ENCODE measurements around the gene DCD. TPM values are rescaled to one million over a fixed set of nuclear protein-coding genes. Genes with fewer than 3 reads are reported as not detected.

Gene DCD
- total and polyA plus RNA-seq, 10 of the 15 experiments (the other 5 are each of a cell fraction or from before 2014, with no cell fraction given): not detected

DNA sequence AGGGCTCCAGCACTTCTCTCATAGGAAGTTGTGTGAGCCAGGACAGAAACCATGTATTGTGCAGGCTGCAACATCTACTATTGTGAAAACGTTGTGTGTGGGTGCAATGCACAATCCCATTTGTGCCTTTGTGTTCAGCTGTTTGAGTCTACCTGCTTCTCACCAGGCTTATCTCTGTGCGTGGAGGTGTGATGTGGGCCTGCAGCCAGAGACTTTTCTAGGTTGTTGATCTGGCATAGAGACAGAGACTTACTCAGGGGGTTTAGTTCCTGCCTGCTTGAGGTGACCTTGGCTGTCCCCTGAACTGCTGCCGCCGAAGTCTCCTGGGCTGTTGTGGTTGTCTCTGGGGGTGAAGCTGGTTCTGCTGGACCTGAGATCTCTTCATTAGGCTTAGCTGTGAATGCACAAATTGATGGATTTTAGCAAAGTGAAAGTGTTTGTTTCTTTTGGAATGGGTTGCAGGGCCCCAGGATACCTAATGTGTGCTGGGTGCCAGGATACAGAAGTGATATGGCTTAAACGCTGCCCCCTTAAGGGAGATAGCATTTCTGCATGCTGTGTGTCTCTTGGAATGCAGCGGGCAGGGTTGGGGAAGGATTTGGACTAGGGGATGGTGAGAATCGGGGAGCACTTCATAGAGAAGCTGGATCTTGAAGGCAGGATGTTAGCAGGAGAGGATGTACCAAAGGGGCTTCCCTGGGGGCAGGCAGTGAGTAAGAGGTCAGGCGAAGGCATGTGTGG lies 16.0 kb downstream of the DCD start:
- Histone ChIP-seq H2AFZ (ENCODE audit: control insufficient read depth, low read depth, low read length) (no peak overlapping the region), H3K9me3 (replicated peaks; ENCODE audit: control insufficient read depth, insufficient read depth, low read length) (no peaks in the 10 kb centered on the region; the same call in 2 of the 3 replicates), H3K4me1 (ENCODE audit: control insufficient read depth, insufficient read depth, low read length) (no peaks in the 10 kb centered on the region), H4K20me1 (ENCODE audit: control insufficient read depth, insufficient read depth) (no peaks in the 10 kb centered on the region), H3K36me3 (ENCODE audit: control insufficient read depth in 2 of 2, insufficient read depth in 2 of 2, low read length in 1 of 2) (no peaks in the 10 kb centered on the region), H3K4me2 (ENCODE audit: control insufficient read depth, insufficient read depth) (no peak overlapping the region), H3K27ac (ENCODE audit: control insufficient read depth, insufficient read depth) (no peak overlapping the region), H3K4me3 (no peak overlapping the region), H3K9ac (ENCODE audit: control insufficient read depth, insufficient read depth, low read length) (no peak overlapping the region), H3K27me3 (replicated peaks in 1 of 2; ENCODE audit: control insufficient read depth in 2 of 2, insufficient read depth in 2 of 2, low read length in 1 of 2) (no peaks in the 10 kb centered on the region; a peak in 1 of 4 replicates), H3K79me2 (ENCODE audit: control insufficient read depth, insufficient read depth, low read length) (no peaks in the 10 kb centered on the region)
- BruUV-seq (replicated peaks): no TSS peak
- intact Hi-C loops (cut with micrococcal nuclease; ENCODE audit: unreplicated experiment) (no loop called here), in situ Hi-C loops (cut with MboI) (no loop called here)
- 33% methylated on average over 8 of the region's 8 CpGs for WGBS (ENCODE audit: insufficient coverage, insufficient replicate concordance, low lambda C conversion rate, missing lambda C conversion rate)
- no peak for FAIRE-seq
- ChIA-PET POLR2A (no interaction called here), RAD21 (ENCODE audit: unreplicated experiment) (no interaction called here), CTCF (no interaction called here), SMC1A (ENCODE audit: uncharacterized antibody, unreplicated experiment) (interaction anchor here (0.5 to 0.6 kb wide), 2 partner anchors 9 to 168 kb away, joined by 3 read pairs; no protein-coding TSS in a partner anchor)
- ATAC-seq: no peak
- DNase-seq (ENCODE audit: low read depth, low spot score): no peak
- no peak for TF ChIP-seq PAX5 (IDR thresholded peaks at IDR 0.05; ENCODE audit: borderline replicate concordance, low read depth, low read length)
- no peak for TF ChIP-seq SMAD1 (IDR thresholded peaks at IDR 0.05; ENCODE audit: low read depth, partially characterized antibody)
- TF ChIP-seq EED (IDR thresholded peaks at IDR 0.05; ENCODE audit: low read depth): no peak
- TF ChIP-seq SMARCA5 (IDR thresholded peaks at IDR 0.05): no peak
- TF ChIP-seq POLR2A (IDR thresholded peaks at IDR 0.05; ENCODE audit: low read depth, low read length): no peak
- TF ChIP-seq EZH2 (IDR thresholded peaks at IDR 0.05; ENCODE audit: borderline replicate concordance, control insufficient read depth, low read depth, low read length): no peak
- TF ChIP-seq CREB1 (IDR thresholded peaks at IDR 0.05; ENCODE audit: low read depth): no peak
- TF ChIP-seq, protein P1, sequence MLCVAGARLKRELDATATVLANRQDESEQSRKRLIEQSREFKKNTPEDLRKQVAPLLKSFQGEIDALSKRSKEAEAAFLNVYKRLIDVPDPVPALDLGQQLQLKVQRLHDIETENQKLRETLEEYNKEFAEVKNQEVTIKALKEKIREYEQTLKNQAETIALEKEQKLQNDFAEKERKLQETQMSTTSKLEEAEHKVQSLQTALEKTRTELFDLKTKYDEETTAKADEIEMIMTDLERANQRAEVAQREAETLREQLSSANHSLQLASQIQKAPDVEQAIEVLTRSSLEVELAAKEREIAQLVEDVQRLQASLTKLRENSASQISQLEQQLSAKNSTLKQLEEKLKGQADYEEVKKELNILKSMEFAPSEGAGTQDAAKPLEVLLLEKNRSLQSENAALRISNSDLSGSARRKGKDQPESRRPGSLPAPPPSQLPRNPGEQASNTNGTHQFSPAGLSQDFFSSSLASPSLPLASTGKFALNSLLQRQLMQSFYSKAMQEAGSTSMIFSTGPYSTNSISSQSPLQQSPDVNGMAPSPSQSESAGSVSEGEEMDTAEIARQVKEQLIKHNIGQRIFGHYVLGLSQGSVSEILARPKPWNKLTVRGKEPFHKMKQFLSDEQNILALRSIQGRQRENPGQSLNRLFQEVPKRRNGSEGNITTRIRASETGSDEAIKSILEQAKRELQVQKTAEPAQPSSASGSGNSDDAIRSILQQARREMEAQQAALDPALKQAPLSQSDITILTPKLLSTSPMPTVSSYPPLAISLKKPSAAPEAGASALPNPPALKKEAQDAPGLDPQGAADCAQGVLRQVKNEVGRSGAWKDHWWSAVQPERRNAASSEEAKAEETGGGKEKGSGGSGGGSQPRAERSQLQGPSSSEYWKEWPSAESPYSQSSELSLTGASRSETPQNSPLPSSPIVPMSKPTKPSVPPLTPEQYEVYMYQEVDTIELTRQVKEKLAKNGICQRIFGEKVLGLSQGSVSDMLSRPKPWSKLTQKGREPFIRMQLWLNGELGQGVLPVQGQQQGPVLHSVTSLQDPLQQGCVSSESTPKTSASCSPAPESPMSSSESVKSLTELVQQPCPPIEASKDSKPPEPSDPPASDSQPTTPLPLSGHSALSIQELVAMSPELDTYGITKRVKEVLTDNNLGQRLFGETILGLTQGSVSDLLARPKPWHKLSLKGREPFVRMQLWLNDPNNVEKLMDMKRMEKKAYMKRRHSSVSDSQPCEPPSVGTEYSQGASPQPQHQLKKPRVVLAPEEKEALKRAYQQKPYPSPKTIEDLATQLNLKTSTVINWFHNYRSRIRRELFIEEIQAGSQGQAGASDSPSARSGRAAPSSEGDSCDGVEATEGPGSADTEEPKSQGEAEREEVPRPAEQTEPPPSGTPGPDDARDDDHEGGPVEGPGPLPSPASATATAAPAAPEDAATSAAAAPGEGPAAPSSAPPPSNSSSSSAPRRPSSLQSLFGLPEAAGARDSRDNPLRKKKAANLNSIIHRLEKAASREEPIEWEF (IDR thresholded peaks at IDR 0.05; ENCODE audit: insufficient replicate concordance, low read depth, low read length): no peak
- TF ChIP-seq, protein P2, sequence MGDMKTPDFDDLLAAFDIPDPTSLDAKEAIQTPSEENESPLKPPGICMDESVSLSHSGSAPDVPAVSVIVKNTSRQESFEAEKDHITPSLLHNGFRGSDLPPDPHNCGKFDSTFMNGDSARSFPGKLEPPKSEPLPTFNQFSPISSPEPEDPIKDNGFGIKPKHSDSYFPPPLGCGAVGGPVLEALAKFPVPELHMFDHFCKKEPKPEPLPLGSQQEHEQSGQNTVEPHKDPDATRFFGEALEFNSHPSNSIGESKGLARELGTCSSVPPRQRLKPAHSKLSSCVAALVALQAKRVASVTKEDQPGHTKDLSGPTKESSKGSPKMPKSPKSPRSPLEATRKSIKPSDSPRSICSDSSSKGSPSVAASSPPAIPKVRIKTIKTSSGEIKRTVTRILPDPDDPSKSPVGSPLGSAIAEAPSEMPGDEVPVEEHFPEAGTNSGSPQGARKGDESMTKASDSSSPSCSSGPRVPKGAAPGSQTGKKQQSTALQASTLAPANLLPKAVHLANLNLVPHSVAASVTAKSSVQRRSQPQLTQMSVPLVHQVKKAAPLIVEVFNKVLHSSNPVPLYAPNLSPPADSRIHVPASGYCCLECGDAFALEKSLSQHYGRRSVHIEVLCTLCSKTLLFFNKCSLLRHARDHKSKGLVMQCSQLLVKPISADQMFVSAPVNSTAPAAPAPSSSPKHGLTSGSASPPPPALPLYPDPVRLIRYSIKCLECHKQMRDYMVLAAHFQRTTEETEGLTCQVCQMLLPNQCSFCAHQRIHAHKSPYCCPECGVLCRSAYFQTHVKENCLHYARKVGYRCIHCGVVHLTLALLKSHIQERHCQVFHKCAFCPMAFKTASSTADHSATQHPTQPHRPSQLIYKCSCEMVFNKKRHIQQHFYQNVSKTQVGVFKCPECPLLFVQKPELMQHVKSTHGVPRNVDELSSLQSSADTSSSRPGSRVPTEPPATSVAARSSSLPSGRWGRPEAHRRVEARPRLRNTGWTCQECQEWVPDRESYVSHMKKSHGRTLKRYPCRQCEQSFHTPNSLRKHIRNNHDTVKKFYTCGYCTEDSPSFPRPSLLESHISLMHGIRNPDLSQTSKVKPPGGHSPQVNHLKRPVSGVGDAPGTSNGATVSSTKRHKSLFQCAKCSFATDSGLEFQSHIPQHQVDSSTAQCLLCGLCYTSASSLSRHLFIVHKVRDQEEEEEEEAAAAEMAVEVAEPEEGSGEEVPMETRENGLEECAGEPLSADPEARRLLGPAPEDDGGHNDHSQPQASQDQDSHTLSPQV (IDR thresholded peaks at IDR 0.05): no peak
- TF ChIP-seq, protein P3, sequence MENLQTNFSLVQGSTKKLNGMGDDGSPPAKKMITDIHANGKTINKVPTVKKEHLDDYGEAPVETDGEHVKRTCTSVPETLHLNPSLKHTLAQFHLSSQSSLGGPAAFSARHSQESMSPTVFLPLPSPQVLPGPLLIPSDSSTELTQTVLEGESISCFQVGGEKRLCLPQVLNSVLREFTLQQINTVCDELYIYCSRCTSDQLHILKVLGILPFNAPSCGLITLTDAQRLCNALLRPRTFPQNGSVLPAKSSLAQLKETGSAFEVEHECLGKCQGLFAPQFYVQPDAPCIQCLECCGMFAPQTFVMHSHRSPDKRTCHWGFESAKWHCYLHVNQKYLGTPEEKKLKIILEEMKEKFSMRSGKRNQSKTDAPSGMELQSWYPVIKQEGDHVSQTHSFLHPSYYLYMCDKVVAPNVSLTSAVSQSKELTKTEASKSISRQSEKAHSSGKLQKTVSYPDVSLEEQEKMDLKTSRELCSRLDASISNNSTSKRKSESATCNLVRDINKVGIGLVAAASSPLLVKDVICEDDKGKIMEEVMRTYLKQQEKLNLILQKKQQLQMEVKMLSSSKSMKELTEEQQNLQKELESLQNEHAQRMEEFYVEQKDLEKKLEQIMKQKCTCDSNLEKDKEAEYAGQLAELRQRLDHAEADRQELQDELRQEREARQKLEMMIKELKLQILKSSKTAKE (IDR thresholded peaks at IDR 0.05; ENCODE audit: low read depth, poor library complexity, severe bottlenecking): no peak
- no peak for TF ChIP-seq SREBF2 (IDR thresholded peaks at IDR 0.05; ENCODE audit: low read length)
- no peak for TF ChIP-seq NRF1 (conservative IDR thresholded peaks at IDR 0.05; ENCODE audit: low read depth, low read length)
- no peak for TF ChIP-seq CBX3 (IDR thresholded peaks at IDR 0.05; ENCODE audit: borderline replicate concordance, low read depth)
